Measurements from ENCODE around the gene KRTAP17-1. TPM values are rescaled to one million over a fixed set of nuclear protein-coding genes. Genes with fewer than 3 reads are reported as not detected.

Gene KRTAP17-1
- total RNA-seq (2014; rRNA removed; shearing (Covaris generic)): not detected in 2 replicates
- total RNA-seq (2022): not detected in 2 replicates
- not detected for Bru-seq, nascent RNA
- BruChase-seq, experiment 1, labeled RNA remaining after a 6-hour chase: not detected
- BruChase-seq, experiment 2, labeled RNA remaining after a 2-hour chase: not detected
- long read RNA-seq: 0 reads

GRCh38 chr17:41315204-41315794, at the start of gene KRTAP17-1:
TSS of gene KRTAP17-1 (minus strand) at chr17:41315710. CDS start at chr17:41315650, 60 bp downstream.
- H3K4me1 ChIP-seq (ENCODE audit: insufficient read depth, low read length, poor library complexity, severe bottlenecking): no peaks in the 10 kb centered on the region
- intact Hi-C loops (cut with micrococcal nuclease; ENCODE audit: unreplicated experiment): no loop called here
- ChIA-PET POLR2A (interaction anchor here (0.6 kb wide), 1 partner anchor 1166 kb away, joined by 3 read pairs; no protein-coding TSS in a partner anchor), CTCF (ENCODE audit: unreplicated experiment) (no interaction called here)
- no peak for TF ChIP-seq EZH2phosphoT487 (IDR thresholded peaks at IDR 0.05; ENCODE audit: borderline replicate concordance, low read depth, low read length)
- no peak for TF ChIP-seq CTCF (conservative IDR thresholded peaks at IDR 0.05; ENCODE audit: low read length)
- H3K9me2 ChIP-seq (ENCODE audit: insufficient read depth, low read length): no peaks in the 10 kb centered on the region
- H3K4me2 ChIP-seq (ENCODE audit: low read length): no peak within 1 kb of the TSS
- H4K20me1 ChIP-seq (ENCODE audit: insufficient read depth, low read length): no peaks in the 10 kb centered on the region
- H3K36me3 ChIP-seq (ENCODE audit: insufficient read depth, low read length): no peaks in the 10 kb centered on the region
- H3K27ac ChIP-seq (ENCODE audit: low read depth, low read length, poor library complexity, severe bottlenecking): no peak within 1 kb of the TSS
- H3K4me3 ChIP-seq (ENCODE audit: low read depth, low read length, poor library complexity, severe bottlenecking): no peak within 1 kb of the TSS
- no peaks in the 10 kb centered on the region for H3K79me2 ChIP-seq (ENCODE audit: insufficient read depth, low read depth, low read length)
- BruUV-seq (replicated peaks): no TSS peak
- H2AFZ ChIP-seq (ENCODE audit: low read length): no peak within 1 kb of the TSS
- no peaks in the 10 kb centered on the region for H3K9me3 ChIP-seq (ENCODE audit: low read length)
- no peak for DNase-seq (ENCODE audit: low spot score)

- no peak overlapping the region for H3K4me3 ChIP-seq (ENCODE audit: low read depth, low read length, poor library complexity, severe bottlenecking)
- BruUV-seq (replicated peaks): no TSS peak
- ChIA-PET POLR2A (no interaction called here), CTCF (ENCODE audit: unreplicated experiment) (no interaction called here)
- H3K9me3 ChIP-seq (ENCODE audit: low read length): no peaks in the 10 kb centered on the region
- no peaks in the 10 kb centered on the region for H3K4me1 ChIP-seq (ENCODE audit: insufficient read depth, low read length, poor library complexity, severe bottlenecking)
- no peak overlapping the region for H2AFZ ChIP-seq (ENCODE audit: low read length)
- H3K79me2 ChIP-seq (ENCODE audit: insufficient read depth, low read depth, low read length): no peaks in the 10 kb centered on the region
- TF ChIP-seq CTCF (conservative IDR thresholded peaks at IDR 0.05; ENCODE audit: low read length): no peak
- no peak for TF ChIP-seq EZH2phosphoT487 (IDR thresholded peaks at IDR 0.05; ENCODE audit: borderline replicate concordance, low read depth, low read length)
- H3K9me2 ChIP-seq (ENCODE audit: insufficient read depth, low read length): no peaks in the 10 kb centered on the region
- no peak for DNase-seq (ENCODE audit: low spot score)
- H3K4me2 ChIP-seq (ENCODE audit: low read length): no peak overlapping the region
- no peak overlapping the region for H3K27ac ChIP-seq (ENCODE audit: low read depth, low read length, poor library complexity, severe bottlenecking)
- no peaks in the 10 kb centered on the region for H3K36me3 ChIP-seq (ENCODE audit: insufficient read depth, low read length)
- no peaks in the 10 kb centered on the region for H4K20me1 ChIP-seq (ENCODE audit: insufficient read depth, low read length)
- intact Hi-C loops (cut with micrococcal nuclease; ENCODE audit: unreplicated experiment): no loop called here
Observed at GRCh38 chr17:41363881-41364280, 48.4 kb upstream of the KRTAP17-1 start.

GRCh38 chr17:41360296-41360995, 44.9 kb upstream of the KRTAP17-1 start:
- TF ChIP-seq EZH2phosphoT487 (IDR thresholded peaks at IDR 0.05; ENCODE audit: borderline replicate concordance, low read depth, low read length) (no peak), CTCF (conservative IDR thresholded peaks at IDR 0.05; ENCODE audit: low read length) (no peak)
- Histone ChIP-seq H4K20me1 (ENCODE audit: insufficient read depth, low read length) (no peaks in the 10 kb centered on the region), H3K9me2 (ENCODE audit: insufficient read depth, low read length) (no peaks in the 10 kb centered on the region), H3K27ac (ENCODE audit: low read depth, low read length, poor library complexity, severe bottlenecking) (no peak overlapping the region), H3K4me1 (ENCODE audit: insufficient read depth, low read length, poor library complexity, severe bottlenecking) (no peaks in the 10 kb centered on the region), H2AFZ (ENCODE audit: low read length) (no peak overlapping the region), H3K9me3 (ENCODE audit: low read length) (no peaks in the 10 kb centered on the region), H3K4me3 (ENCODE audit: low read depth, low read length, poor library complexity, severe bottlenecking) (no peak overlapping the region), H3K79me2 (ENCODE audit: insufficient read depth, low read depth, low read length) (no peaks in the 10 kb centered on the region), H3K4me2 (ENCODE audit: low read length) (no peak overlapping the region), H3K36me3 (ENCODE audit: insufficient read depth, low read length) (no peaks in the 10 kb centered on the region)
- CTCF ChIA-PET (ENCODE audit: unreplicated experiment): interaction anchor here (0.6 kb wide), 1 partner anchor 793 kb away, joined by 3 read pairs; no protein-coding TSS in a partner anchor
- no TSS peak for BruUV-seq (replicated peaks)
- DNase-seq (ENCODE audit: low spot score): no peak
- intact Hi-C loops (cut with micrococcal nuclease; ENCODE audit: unreplicated experiment): no loop called here
- POLR2A ChIA-PET: no interaction called here

Measured in OCI-LY7 (cell line).